Body of pancreas (tissue), 4 donors: ENCODE measurements around the gene BPIFB6.

Experiments used
- CTCF ChIP-seq, 7 experiments: fragments of 450-650 bp in 4 of 7; fragments of 200-600 bp in 3 of 7; sonication (generic) in 3 of 7; IDR thresholded peaks; one replicate each; pipeline ENCODE4 v1.5.1; 2016 to 2019; ENCODE audit warnings: antibody characterized with exemption in 7 of 7
- POLR2A ChIP-seq, 3 donors: fragments of 450-650 bp; IDR thresholded peaks; one replicate each; pipeline ENCODE4 v1.6.1; 2016; ENCODE audit warnings: antibody characterized with exemption in 3 of 3, mild to moderate bottlenecking in 2 of 3

GRCh38 chr20:33010133-33010504, 21.3 kb upstream of the BPIFB6 start:
- TF ChIP-seq POLR2A (IDR thresholded peaks at IDR 0.05) (no peak), CTCF (IDR thresholded peaks at IDR 0.05) (no peak)
